ENCODE data around the gene FAM219A.

DNA sequence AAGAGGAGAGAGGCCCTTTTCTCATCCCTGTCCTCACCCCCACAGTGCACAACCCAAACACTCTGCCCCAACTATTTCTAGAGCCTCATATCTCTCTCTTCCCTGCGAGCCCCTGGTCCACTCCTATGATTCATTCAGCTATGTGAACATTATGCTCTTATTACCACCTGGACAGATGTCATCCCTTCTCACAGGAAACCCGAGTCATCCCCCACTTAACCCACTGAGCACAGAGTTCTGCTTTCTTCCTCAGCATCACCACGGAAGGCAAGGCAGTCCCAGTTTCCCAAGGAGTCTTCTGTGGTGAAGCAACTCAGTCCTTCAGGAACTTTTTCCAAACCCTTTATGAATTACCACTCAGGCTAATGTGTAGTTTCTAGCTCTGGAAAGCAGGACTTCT is 1.6 kb upstream of the FAM219A start:
- TF ChIP-seq, protein P1, sequence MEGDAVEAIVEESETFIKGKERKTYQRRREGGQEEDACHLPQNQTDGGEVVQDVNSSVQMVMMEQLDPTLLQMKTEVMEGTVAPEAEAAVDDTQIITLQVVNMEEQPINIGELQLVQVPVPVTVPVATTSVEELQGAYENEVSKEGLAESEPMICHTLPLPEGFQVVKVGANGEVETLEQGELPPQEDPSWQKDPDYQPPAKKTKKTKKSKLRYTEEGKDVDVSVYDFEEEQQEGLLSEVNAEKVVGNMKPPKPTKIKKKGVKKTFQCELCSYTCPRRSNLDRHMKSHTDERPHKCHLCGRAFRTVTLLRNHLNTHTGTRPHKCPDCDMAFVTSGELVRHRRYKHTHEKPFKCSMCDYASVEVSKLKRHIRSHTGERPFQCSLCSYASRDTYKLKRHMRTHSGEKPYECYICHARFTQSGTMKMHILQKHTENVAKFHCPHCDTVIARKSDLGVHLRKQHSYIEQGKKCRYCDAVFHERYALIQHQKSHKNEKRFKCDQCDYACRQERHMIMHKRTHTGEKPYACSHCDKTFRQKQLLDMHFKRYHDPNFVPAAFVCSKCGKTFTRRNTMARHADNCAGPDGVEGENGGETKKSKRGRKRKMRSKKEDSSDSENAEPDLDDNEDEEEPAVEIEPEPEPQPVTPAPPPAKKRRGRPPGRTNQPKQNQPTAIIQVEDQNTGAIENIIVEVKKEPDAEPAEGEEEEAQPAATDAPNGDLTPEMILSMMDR (conservative IDR thresholded peaks at IDR 0.05; ENCODE audit: low read depth, low read length): no peak
- TF ChIP-seq EZH2 (IDR thresholded peaks at IDR 0.05; ENCODE audit: borderline replicate concordance, low read depth, low read length, poor library complexity, severe bottlenecking): no peak
